GM21737 (cell line): ENCODE results near the gene SNAI3.

Source experiments
- ATAC-seq: cut with Tn5 transposase; IDR thresholded peaks from one replicate; pipeline ENCODE4 v1.9.1; 2021; ENCODE audit warnings: mild to moderate bottlenecking, moderate library complexity; ENCODE audit not compliant: unreplicated experiment

Gene SNAI3

DNA sequence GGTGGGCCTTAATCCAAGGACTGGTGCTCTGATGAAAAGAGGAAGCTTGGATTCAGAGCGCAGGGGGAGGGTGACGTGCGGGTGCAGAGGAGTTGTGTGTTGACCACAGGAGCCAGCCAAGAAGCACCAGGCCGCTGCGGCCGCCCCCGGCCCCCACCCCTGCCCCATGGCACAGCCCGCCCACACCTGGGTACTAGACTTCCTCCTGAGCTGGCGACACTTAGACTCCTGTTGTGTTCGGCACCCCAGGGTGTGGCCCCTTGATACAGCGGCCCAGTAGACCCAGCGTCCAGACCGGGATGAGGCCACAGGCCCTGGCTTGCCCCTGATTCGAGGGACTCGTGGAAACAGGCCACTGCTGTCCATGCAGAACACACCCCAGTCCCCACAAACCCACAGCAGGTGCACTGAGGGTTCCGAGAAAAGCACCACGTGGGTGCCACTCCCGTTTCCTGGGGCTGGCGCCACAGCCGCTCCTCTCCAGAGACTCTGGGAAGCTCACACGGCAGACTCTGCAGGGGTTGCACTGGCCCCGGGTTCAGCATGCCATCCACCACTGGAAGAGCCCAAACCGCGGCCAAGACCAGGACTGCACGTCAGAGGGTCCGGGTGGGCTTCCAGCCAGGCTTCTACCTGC is 5.7 kb upstream of the SNAI3 start:
- no peak for ATAC-seq

DNA sequence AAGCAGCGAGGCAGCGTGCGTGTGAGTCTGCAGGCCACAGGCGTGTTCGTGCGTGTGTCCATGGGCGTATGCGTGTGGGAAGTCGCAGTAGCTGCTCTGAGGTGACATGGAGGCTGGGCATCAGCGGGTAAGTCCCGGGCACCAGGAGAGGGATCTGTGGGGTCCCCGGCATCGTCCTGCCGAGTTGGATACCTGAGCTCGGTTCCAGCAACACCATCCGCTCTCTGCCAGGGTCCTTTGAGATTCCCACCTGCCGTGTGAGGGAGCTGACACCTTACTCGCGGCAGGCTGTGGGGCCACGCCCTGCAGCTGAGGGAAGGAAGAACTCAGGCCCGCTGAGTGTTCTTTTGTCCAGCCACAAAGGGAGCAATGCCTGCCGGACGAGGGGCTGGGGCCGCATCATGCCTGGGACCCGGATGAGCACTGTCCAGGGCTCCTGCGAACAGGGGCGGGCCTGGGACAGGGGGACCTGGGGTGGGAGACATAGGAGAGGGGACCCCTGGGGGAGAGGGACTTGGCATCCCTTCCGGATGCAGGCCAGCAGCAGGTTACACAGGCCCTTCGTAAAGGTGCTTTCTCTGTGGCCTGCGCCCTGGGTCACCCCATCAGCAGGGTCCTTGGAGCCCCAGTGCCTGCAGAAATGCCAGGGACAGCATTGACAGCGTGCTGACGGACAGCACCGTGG is 5.0 kb upstream of the SNAI3 start:
- ATAC-seq, result no peak

DNA sequence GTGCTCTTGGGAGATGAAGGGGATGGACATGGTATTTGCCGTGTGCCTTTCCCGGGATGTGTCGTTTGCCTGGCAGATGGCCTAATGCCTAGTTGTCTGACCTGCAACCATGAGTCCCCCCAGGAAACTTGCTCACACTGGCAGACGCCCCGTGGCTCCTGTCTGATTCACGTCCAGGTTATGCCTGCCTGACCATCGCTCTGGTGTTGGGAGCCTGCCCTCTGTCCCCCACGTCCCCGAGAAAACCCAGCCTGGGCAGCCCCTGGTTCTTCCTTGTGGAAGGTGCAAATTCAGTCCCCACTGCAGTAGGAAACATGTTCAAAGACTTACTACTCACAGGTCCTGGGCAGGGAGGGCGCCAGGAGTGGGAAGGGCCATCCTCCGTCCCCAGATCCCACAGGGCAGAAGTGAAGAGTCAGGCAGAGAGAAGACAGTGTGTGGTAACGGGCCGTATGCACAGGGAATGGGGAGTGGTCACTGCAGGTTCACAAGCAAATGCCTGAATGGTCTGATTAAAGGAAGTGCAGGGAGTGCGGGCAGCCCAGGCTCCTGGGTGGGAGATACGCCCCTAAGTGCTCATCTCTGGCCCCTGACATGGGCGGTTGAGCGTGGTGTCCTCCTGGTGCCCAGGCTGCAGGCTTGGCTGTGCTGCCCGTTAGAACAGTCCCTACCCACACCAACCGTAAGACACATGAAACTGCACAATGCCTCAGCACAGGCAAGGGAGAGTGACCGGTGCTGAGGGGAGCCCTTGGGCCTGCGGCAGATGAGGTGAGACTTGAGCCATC is 4.2 kb upstream of the SNAI3 start:
- ATAC-seq, result no peak

DNA sequence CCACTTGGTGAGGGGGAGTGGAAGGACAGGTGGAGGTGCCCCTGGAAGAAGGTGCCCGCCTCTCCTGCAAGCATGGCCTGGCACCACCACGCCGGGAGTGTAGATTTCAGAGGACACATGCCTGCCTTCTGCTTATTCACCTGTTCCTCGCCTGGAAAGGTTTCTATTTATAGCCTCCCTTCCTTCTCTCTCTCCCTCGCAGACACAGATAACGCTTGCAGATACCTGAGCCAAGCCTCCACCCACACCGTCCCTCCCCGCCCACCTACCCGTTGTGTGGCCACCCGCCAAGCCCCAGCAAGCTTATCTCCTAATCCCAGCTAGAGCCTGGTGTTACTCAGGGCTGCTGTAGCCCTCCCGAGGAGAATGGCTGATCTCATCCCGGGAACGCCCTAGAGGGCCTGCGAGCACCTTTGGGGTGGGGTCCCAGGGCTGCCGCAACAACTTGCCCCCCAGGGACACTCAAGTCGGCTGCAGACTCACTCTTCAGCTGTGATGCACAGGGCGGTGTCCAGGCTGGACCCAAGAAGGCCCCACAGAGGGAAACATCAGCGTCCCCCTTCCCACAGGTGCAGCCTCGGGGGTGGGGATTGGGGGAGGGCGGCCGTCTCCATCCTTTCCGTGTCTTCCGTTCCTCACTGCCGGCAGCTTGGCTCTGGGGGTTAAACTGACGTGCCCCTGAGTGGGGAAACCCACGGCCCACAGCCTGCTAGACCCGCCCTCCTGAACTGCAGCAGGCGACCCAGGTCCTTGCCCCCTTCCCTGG is 1.9 kb upstream of the SNAI3 start:
- ATAC-seq, result no peak

DNA sequence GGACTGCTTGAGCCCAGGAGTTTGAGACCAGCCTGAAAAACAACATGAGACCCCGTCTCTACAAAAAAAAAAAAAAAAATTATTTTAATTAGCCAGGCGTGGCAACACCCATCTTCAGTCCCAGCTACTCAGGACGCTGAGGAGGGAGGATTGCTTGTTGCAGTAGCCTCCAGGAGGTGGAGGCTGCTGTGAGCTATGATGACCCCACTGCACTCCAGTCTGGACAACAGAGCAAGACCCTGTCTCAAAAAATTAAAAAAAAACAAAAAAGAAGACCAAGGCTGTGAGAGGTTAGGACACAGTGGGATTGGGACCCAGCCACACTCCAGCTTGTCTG is 1.3 kb upstream of the SNAI3 start:
- ATAC-seq, result no peak

DNA sequence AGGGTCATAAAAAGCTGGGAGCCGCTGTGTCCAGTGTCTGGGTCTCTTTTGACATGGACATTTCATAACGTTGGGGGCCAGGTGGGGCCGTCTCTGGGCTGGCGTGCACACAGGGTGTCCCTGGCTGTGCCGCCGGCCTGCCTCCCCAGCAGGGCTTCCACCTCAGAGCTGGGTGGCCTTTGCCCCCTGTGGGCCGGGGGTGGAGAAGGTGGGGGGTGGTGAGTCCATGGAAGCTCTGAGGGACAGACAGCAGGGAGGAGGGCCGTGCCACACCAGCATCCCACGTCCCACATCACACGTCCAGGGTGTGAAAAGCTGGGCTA is 908 bp upstream of the SNAI3 start:
- ATAC-seq, result no peak

DNA sequence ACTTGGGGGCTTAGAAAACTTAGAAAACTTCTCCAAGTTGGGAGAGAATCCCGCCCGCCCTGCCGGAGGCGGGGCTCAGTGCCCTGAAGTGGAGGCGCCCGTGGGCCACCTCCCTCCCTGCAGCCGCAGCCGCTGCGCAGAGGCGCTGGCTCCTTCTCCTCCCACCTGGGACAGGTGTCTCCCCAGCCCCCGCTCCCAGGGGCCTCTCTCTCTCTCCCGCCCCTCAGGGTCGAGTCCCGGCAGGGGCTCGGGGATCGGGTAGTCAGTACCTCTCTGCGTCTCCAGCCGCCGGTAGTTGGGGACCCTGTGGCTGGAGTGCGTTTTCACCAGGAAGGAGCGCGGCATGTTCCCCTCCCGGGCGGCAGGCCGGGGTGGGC is 257 bp downstream of the SNAI3 start:
- ATAC-seq, result peak; percentile 11

DNA sequence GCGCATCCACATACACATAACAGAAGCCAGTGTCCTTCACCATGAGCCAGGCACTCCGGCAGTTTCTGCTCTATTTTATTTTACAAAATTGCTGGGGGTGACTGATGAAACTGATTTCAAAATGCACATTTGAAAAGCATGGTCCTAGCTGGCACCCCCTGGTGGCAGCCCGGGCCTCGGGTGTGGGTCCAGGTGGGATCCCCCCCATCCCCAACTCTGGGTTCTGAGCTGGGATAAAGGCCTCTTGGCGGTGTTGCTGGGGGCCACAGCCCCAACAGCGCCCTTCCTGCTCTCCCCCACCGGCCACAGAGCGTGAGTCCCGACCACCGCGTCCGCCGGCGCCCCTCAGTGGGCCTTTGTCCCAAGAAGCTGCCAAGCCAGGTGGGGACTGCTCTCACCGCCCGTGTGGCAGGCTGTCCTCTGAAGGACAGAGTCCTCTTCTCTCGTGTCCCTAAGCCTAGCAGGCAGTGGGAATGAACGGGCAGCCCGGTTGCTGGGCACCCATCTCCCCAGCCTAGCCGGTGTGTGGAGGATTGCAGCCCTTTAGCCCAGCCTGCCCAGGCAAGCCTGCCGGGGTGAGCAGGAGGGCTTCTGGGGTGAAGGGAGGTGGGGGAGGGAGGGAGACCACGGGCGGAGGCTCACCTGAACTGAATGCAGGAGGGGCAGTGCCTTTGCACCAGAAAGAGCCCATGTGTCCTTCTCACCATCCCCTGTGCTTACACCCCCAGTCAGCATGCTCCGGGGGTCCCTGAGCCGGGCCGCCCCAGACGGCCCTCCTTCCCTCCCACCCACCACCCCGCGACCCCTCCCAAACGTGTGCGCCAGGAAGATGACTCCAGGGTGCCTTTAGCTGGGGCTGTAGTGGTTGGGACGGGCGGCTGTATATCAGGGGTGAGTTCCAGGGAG is 898 bp downstream of the SNAI3 start:
- no peak for ATAC-seq

DNA sequence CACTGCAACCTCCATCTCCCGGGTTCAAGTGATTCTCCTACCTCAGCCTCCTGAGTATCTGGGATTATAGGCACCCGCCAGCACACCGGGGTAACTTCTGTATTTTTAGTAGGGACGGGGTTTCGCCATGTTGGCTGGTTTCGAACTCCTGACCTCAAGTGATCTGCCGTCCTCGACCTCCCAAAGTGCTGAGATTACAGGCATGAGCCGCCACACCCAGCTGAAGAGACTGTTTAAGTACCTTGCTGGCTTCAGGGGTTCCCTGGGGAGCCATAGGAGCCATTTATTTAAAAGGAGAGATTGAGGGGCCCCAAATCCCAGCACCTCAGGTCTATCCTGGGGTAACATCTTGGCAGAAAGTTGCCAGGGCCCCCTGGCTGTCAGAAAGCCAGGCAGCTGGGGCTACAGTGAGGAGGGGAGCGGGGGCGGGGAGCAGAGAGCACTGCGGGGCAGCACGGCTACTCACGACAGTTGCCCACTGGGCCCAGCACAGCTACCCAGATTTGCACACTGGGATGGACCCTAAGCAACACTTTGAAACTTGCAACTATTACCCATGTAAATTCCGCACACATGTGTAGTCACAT is 1.6 kb downstream of the SNAI3 start:
- ATAC-seq, result no peak

DNA sequence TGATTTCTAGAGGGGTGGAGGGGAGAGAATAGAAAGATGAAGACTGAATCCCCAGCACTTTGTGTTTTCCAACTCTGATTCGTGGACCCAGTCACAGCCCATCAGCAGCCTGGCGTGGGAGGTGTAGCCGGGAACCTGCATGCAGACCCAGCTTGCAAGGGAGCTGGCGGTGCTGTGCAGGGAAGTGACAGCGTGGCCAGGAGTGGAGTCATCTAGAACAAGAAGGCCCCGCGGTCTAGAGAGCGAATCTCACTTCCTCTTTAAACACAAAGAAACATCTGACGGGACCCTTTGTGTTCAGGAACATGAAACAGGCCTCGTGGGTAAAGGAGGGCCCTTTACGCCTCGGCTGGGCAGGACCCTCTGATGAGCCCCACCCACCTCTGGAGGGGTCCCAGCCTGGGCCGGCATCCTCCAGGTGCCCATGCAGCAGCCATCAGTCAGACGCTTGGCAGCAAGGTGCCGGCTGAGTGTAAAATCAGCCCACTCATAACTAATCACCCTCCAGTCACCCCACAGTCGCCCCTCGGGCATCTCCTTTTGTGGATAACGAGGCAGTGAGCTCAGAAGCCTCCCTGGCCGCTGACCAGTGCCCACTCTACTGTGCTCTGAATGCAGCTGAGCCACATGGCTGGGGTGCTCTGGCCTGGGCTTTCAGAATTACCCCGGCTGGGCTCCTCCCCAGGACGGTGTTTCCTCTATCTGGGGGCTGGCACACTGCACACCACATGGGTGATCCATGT is 4.4 kb downstream of the SNAI3 start:
- peak; percentile 54 for ATAC-seq

DNA sequence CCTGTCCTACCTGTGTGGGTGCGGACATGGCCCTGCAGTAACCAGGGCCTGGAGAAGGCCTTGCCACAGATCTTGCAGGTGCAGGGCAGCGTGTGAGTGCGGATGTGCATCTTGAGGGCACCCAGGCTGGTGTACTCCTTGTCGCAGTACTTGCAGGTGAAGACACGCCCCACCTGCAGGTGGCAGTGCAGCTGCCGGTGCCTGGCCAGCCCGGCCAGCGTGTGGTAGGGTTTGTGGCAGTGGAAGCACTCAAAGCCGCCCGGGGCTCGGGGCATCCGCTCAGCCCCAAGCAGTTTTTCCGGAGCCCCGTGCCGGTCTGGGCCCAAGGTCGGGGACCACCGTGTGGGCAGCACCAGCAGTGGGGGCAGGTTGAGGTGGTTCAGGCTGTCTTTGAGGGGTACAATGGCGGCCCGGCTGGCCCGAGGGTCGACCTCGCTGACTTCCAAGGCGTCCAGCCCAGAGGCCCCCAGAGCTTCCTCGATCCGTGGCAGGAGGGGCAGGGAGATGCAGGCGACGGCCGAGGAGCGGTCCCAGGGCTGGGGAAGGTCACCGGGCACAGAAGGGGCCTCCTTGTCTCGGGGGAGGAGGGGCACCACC is 5.1 kb downstream of the SNAI3 start:
- peak; percentile 22 for ATAC-seq

DNA sequence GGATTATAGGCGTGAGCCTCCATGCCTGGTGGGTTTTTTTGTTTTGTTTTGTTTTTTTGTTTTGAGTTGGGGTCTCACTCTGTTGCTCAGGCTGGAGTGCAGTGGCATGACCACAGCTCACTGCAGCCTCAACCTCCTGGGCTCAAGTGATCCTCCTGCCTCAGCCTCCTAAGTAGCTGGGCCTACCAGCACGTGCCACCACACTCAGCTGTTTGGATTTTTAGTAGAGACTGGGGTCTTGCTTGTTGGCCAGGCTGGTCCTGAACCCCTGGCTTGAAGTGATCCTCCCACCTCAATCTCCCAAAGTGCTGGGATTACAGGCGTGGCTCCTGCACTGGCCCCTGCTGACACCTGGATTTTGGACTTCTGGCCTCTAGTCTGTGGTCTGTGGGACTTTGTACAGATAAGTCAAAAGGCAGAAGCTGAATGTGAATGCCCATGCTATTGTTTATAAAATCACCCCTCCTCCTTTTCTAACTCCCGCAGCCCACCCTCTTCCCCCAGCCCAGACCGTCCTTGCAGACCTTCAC is 5.7 kb downstream of the SNAI3 start:
- no peak for ATAC-seq

DNA sequence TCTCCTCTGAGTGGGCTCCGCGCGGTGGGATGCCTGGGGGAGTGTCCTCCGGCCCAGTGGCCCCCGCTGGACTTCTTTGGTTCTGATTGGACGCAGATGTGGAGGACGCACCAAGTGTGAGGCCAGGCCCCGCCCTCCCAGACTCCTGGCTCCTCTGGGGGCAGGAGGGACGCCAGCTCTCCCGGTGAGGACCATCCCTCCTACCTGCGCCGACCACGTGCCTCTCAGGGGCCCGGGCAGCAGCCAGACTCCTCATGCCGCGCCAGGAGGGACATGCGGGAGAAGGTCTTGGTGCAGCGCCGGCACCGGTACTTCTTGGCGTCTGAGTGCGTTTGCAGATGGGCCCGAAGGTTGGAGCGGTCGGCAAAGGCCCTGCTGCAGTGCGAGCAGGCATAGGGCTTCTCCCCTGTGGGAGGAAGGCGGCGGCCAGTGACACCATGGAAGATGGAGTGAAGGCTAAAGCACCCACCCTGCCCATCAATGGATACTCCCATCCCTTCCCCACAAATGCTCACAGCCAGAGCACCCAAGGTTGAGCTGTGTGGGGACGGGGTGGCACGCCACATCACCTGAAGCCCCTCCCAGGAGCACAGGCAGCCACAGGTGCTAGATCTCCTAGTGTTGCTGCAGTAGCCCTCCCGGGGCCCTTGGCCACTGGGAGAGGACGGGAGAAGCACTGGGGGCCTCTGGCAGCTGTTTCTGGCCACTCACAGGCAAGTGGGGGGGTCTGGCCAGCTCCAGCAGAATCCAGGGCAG is 7.9 kb downstream of the SNAI3 start:
- ATAC-seq, result no peak

DNA sequence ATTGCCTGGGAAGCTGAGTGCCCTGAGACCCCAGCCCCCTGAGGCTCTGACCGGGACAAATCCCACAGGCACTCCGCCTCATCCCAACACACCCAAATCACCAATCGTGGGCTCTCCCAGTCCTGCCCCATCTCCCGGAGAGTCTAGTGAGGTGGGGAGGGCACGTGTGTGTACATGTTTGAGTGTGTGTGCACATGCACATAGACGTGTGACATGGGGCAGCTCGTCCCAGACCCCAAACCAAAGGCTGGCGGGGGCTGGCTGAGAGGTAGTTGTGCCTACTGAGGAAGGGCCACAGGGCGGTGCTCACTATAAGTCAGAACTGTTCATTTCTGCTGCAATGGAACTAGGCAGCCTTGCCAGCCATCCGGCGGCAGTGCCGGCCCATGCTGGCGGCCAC is 8.6 kb downstream of the SNAI3 start:
- ATAC-seq, result no peak

DNA sequence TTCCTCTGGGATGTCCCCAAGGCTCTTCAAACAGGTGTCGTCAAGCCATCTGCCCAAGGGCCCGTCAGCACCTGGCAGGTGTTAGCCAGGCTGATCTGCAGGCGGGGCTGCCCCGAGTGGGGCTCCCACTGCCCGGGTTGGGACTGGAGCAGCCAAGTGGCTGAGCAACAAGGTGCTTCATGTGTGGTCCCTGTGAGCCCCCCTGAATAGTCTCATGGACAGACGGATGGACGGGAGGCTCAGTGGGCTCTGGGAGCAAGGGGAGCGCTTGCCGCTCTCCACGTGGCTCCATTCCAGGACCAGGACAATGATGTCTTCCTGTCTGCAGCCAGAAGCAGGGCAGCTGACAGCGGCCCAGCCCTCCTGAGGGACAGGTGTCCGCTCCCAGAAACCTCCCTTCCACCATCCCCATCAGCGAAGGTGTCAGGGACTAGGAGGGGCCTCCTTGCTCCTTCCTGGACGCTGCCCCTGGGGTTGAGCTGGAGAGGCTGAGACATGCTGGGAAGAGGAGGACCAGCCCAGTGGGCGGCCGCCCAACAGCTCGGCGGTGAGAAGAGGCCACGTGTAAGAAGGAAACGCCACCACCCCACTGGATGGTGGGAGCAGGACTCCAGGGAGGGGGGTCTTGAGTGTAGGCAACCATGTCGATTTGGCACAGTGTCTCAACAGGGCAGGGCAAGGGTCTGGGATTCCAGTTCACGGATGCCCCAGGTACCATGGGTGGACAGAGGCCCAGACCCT is 9.6 kb downstream of the SNAI3 start:
- no peak for ATAC-seq

DNA sequence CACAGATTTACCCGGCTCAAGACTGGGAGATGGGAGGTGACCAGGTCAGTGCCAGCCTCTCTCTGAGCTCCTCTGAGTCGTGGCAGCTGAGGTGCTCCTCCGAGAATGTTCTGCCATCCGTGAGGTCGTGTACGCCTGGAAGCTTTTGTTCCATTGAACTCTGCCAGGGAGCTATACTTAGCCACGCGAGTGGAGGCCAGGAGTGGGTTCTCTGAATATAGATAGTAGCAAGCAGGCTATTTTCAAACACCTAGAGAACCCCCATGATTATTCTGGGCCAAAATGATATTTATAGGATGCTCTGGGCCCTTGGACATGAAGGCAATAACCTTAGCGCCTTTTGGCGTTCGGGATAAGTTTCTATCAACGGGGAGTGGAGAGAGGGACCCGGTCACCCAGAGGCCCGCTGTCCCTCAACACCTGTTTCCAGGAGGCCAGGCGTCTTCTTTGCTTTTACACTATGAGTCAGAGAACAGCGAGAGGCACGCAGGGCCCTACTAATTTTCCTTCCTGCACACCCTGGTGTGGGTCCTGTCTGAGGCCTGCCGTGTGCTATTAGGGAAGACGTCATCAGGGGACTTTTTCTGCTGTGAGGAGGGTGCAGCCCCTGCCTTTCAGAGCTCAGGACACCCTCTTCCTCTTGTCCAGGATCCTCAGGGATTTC is 12.5 kb downstream of the SNAI3 start:
- no peak for ATAC-seq

DNA sequence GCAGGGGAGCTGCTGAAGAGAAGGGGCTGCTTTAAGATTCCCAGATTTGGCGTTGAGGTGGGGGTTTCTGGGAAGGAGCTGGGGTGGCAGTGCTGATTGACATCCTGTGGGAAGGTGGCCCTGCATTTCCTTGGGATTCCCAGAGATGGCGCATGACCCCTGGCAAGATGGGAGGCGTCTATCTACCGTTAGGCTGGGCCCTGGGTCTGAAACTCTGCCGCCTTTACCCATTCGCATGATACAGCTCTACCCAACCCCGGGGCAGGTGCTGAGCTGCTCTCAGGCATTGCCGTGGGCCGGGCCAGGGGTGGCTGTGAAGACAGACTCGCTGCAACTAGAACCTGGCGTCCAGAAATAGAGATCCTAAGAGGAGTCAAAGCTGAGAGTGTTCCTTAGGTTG is 13.5 kb downstream of the SNAI3 start:
- no peak for ATAC-seq
